ENCODE data around the gene UVRAG.

UVRAG gene

DNA sequence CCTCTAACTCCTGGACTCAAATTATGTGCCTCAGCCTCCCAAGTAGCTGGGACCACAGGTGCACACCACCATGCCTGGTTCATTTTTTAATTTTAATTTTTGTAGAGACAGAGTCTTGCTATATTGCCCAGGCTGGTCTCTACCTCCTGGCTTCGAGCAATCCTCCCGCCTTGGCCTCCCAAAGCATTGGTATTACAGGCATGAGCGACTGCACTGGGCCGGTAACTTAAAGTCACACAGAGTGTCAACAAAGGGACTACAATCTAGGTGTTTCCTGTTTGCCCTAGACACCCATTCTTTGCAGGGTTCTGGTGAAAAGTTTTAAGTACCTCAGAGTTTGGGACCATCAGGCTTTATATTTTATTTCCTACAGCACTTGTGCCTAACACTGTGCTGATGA lies 8.4 kb downstream of the UVRAG start:
- H3K4me3 ChIP-seq (ENCODE audit: low read depth, low read length): no peak overlapping the region
- TF ChIP-seq, protein P1, sequence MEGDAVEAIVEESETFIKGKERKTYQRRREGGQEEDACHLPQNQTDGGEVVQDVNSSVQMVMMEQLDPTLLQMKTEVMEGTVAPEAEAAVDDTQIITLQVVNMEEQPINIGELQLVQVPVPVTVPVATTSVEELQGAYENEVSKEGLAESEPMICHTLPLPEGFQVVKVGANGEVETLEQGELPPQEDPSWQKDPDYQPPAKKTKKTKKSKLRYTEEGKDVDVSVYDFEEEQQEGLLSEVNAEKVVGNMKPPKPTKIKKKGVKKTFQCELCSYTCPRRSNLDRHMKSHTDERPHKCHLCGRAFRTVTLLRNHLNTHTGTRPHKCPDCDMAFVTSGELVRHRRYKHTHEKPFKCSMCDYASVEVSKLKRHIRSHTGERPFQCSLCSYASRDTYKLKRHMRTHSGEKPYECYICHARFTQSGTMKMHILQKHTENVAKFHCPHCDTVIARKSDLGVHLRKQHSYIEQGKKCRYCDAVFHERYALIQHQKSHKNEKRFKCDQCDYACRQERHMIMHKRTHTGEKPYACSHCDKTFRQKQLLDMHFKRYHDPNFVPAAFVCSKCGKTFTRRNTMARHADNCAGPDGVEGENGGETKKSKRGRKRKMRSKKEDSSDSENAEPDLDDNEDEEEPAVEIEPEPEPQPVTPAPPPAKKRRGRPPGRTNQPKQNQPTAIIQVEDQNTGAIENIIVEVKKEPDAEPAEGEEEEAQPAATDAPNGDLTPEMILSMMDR (IDR thresholded peaks at IDR 0.05; ENCODE audit: control insufficient read depth, extremely low read depth, insufficient read depth): no peak
- DNase-seq (ENCODE audit: low read depth): no peak

DNA sequence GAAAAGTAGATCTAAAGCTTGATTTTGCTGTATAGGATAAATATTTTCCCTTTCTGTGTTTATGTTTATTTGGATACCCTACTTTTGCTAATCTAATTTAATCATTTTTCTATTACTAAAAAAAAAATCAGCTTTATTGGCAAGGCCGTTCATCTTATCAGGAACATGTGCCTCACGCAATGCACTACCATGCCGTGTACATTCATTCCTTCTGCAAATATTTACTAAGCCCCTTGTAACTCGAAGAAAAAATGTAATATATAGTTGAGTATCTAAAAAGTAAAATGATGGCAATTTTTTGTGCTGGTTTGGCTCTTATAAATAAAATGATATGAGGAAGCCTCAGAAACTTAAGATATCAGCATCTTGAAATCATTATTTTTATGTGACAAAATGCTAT lies 8.9 kb downstream of the UVRAG start:
- DNase-seq (ENCODE audit: low read depth): no peak
- no peak overlapping the region for H3K4me3 ChIP-seq (ENCODE audit: low read depth, low read length)
- TF ChIP-seq, protein P1 (IDR thresholded peaks at IDR 0.05; ENCODE audit: control insufficient read depth, extremely low read depth, insufficient read depth): no peak

DNA sequence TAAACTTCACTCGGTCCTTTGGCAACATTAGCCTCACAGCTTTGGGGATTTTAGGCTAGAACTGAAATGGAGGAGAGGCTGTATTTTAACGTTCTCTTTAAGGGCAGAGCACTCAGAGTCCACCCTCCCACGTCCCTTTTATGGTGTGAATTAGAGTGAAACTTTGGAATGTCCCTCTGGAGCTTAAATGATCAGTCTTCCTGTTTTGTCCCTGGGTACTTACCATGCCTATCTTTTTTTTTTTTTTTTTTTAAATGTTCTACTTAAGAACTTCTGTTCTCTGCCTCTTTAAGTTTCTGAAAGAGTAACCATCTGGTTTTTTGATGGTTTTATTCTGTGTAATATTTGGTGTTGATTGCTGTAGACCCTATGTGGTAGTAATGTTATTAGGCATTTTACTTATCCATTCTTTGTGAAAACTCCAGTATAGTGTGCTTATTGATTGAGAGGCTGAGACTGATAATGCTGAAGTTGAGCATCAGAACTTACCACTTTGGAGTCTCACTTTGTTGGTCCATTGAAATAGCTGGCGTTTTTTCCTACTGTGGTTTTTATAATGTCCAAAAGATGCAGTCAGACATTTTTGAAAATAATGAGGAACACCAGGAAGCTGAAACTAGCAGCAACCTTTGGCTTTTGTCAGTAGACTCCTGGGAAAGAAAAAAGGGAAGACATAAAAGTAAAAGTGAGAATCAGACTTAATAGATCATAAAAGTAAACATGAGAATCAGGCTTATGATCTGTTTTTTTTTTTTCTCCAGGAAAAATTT lies 11.6 kb downstream of the UVRAG start:
- no peak for DNase-seq (ENCODE audit: low read depth)
- TF ChIP-seq, protein P1 (IDR thresholded peaks at IDR 0.05; ENCODE audit: control insufficient read depth, extremely low read depth, insufficient read depth): no peak
- H3K4me3 ChIP-seq (ENCODE audit: low read depth, low read length): no peak overlapping the region

DNA sequence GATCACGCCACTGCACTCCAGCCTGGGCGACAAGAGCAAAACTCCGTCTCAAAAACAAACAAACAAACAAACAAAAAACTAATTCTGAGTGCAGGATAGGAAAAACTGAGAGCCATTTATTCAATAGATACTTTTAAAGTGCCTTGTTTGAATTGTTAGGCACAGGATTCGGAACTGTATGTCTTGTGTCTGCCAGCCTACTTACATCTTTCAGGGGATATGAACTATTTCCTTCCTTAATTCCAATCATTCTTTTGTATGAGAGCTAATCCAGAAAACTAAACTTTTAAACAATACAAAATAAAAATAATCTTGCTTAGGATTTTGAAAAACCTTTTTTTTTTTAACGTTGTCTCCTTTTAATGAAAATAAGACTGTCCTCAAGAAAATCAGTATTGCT lies 12.6 kb downstream of the UVRAG start:
- H3K4me3 ChIP-seq (ENCODE audit: low read depth, low read length): no peak overlapping the region
- TF ChIP-seq, protein P1 (IDR thresholded peaks at IDR 0.05; ENCODE audit: control insufficient read depth, extremely low read depth, insufficient read depth): no peak
- DNase-seq (ENCODE audit: low read depth): no peak

DNA sequence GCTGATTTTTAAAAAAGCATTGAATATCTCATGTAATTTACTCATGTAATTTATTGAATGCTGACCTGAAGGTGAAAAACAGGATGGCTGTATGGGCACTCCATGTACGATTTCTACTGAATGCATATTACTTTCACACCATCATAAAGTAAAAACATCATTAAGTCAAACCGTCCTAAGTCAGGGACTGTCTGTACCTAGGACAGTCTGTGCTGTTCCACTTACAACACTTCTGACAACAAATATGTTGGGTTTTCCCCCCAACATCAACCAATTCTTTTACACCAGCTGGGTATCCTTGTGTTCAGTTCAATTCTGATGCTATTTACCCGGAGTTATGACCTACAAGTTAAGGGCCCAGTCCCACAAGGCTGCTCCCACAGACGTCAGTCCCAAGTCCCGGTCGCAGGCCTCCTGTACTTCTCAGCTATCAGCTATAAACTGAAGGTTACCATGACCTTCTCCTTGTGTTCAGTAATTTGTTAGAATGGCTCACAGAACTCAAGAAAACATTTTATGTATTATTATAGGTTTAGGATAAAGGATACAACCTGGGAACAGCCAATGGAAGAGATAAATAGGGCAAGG lies 17.0 kb downstream of the UVRAG start:
- no peak overlapping the region for H3K4me3 ChIP-seq (ENCODE audit: low read depth, low read length)
- DNase-seq (ENCODE audit: low read depth): no peak
- TF ChIP-seq, protein P1 (IDR thresholded peaks at IDR 0.05; ENCODE audit: control insufficient read depth, extremely low read depth, insufficient read depth): no peak

DNA sequence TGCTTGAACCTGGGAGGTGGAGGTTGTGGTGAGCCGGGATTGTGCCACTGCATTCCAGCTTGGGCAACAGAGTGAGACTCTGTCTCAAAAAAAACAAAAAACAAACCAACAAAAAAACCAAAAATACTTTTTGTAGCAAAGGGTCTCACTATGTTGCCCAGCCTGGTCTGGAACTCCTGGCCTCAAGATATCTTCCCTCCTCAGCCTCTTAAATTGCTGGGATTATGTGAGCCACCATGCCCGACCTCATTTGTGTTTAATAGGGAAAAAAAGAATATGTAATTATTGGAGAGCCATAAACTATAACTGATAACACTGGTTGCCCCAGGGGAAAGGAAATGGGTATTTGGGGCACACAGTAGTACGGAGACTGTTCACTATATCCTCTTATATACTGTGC lies 19.7 kb downstream of the UVRAG start:
- TF ChIP-seq, protein P1 (IDR thresholded peaks at IDR 0.05; ENCODE audit: control insufficient read depth, extremely low read depth, insufficient read depth): no peak
- no peak for DNase-seq (ENCODE audit: low read depth)
- no peak overlapping the region for H3K4me3 ChIP-seq (ENCODE audit: low read depth, low read length)

Measured in LNCaP clone FGC (cell line).